WTC11 (cell line): Measurements from ENCODE around the gene COL20A1.

Experiments
- CREB1 ChIP-seq: sonication (generic); formaldehyde crosslinking; IDR thresholded peaks from 2 replicates; pipeline ENCODE4 v1.8.0; 2023; ENCODE audit warnings: mild to moderate bottlenecking, missing genetic modification reagents
- CTCF ChIP-seq: fragments of 200-600 bp; IDR thresholded peaks from 2 replicates; pipeline ENCODE4 v1.8.0; 2022; ENCODE audit warnings: antibody characterized with exemption
- ERG ChIP-seq: fragments of 250-450 bp; sonication (Bioruptor Pico); IDR thresholded peaks from 2 replicates; pipeline ENCODE4 v1.8.0; 2021; ENCODE audit warnings: mild to moderate bottlenecking
- FOXJ3 ChIP-seq: sonication (generic); formaldehyde crosslinking; IDR thresholded peaks from 2 replicates; pipeline ENCODE4 v1.9.0; 2021; ENCODE audit warnings: missing genetic modification reagents, mild to moderate bottlenecking, borderline replicate concordance
- HMGA2 ChIP-seq: fragments of 250-450 bp; sonication (Bioruptor Pico); IDR thresholded peaks from 2 replicates; pipeline ENCODE4 v1.4.0; 2021; ENCODE audit warnings: mild to moderate bottlenecking, moderate library complexity
- NR1H2 ChIP-seq: sonication (generic); formaldehyde crosslinking; IDR thresholded peaks from 2 replicates; pipeline ENCODE4 v1.9.0; 2021; ENCODE audit warnings: mild to moderate bottlenecking, moderate library complexity, missing genetic modification reagents
- USF2 ChIP-seq: sonication (generic); formaldehyde crosslinking; IDR thresholded peaks from 2 replicates; pipeline ENCODE4 v1.8.1; 2023; ENCODE audit warnings: mild to moderate bottlenecking, missing genetic modification reagents, moderate library complexity
- ZNF121 ChIP-seq: sonication (generic); formaldehyde crosslinking; IDR thresholded peaks from 2 replicates; pipeline ENCODE4 v1.8.0; 2023; ENCODE audit warnings: missing genetic modification reagents
- TF ChIP-seq, protein P1 (sequence below): sonication (generic); formaldehyde crosslinking; IDR thresholded peaks from 2 replicates; pipeline ENCODE4 v1.8.1; 2023; ENCODE audit warnings: mild to moderate bottlenecking, missing genetic modification reagents, borderline replicate concordance
- TF ChIP-seq, protein P2 (sequence below): sonication (generic); formaldehyde crosslinking; IDR thresholded peaks from 2 replicates; pipeline ENCODE4 v1.8.0; 2022; ENCODE audit warnings: mild to moderate bottlenecking, missing genetic modification reagents
- TF ChIP-seq, protein P3 (sequence below): sonication (generic); formaldehyde crosslinking; IDR thresholded peaks from 2 replicates; pipeline ENCODE4 v1.8.1; 2022; ENCODE audit warnings: mild to moderate bottlenecking, missing genetic modification reagents, moderate library complexity, borderline replicate concordance
- TF ChIP-seq, protein P4 (sequence below): sonication (generic); formaldehyde crosslinking; IDR thresholded peaks from 2 replicates; pipeline ENCODE4 v1.8.1; 2023; ENCODE audit warnings: mild to moderate bottlenecking, missing genetic modification reagents, moderate library complexity

GRCh38 chr20:63322146-63322932 is 29.4 kb downstream of the COL20A1 start:
- TF ChIP-seq CTCF (no peak), USF2 (CRISPR knock-in tag) (no peak), ERG (CRISPR knock-in tag) (no peak), HMGA2 (CRISPR knock-in tag) (no peak), CREB1 (CRISPR knock-in tag) (no peak), ZNF121 (no peak), NR1H2 (CRISPR knock-in tag) (no peak), FOXJ3 (no peak)
- TF ChIP-seq, protein P1, sequence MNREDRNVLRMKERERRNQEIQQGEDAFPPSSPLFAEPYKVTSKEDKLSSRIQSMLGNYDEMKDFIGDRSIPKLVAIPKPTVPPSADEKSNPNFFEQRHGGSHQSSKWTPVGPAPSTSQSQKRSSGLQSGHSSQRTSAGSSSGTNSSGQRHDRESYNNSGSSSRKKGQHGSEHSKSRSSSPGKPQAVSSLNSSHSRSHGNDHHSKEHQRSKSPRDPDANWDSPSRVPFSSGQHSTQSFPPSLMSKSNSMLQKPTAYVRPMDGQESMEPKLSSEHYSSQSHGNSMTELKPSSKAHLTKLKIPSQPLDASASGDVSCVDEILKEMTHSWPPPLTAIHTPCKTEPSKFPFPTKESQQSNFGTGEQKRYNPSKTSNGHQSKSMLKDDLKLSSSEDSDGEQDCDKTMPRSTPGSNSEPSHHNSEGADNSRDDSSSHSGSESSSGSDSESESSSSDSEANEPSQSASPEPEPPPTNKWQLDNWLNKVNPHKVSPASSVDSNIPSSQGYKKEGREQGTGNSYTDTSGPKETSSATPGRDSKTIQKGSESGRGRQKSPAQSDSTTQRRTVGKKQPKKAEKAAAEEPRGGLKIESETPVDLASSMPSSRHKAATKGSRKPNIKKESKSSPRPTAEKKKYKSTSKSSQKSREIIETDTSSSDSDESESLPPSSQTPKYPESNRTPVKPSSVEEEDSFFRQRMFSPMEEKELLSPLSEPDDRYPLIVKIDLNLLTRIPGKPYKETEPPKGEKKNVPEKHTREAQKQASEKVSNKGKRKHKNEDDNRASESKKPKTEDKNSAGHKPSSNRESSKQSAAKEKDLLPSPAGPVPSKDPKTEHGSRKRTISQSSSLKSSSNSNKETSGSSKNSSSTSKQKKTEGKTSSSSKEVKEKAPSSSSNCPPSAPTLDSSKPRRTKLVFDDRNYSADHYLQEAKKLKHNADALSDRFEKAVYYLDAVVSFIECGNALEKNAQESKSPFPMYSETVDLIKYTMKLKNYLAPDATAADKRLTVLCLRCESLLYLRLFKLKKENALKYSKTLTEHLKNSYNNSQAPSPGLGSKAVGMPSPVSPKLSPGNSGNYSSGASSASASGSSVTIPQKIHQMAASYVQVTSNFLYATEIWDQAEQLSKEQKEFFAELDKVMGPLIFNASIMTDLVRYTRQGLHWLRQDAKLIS (CRISPR knock-in tag) = no peak
- TF ChIP-seq, protein P2, sequence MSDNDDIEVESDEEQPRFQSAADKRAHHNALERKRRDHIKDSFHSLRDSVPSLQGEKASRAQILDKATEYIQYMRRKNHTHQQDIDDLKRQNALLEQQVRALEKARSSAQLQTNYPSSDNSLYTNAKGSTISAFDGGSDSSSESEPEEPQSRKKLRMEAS (CRISPR knock-in tag) = no peak
- TF ChIP-seq, protein P3, sequence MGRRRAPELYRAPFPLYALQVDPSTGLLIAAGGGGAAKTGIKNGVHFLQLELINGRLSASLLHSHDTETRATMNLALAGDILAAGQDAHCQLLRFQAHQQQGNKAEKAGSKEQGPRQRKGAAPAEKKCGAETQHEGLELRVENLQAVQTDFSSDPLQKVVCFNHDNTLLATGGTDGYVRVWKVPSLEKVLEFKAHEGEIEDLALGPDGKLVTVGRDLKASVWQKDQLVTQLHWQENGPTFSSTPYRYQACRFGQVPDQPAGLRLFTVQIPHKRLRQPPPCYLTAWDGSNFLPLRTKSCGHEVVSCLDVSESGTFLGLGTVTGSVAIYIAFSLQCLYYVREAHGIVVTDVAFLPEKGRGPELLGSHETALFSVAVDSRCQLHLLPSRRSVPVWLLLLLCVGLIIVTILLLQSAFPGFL = no peak
- TF ChIP-seq, protein P4, sequence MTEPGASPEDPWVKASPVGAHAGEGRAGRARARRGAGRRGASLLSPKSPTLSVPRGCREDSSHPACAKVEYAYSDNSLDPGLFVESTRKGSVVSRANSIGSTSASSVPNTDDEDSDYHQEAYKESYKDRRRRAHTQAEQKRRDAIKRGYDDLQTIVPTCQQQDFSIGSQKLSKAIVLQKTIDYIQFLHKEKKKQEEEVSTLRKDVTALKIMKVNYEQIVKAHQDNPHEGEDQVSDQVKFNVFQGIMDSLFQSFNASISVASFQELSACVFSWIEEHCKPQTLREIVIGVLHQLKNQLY (CRISPR knock-in tag) = no peak
